Measurements from ENCODE around the gene EPHB1. TPM values are rescaled to one million over a fixed set of nuclear protein-coding genes. Genes with fewer than 3 reads are reported as not detected.
A peak's percentile ranks its signal among the peaks of the same experiment; 100 is the strongest.

Gene EPHB1
- polyA plus RNA-seq, 1 donor from 2014 or later, result 18.7 TPM

GRCh38 chr3:134810052-134810435 is 15.0 kb downstream of the EPHB1 start:
- Histone ChIP-seq H3K9ac (ENCODE audit: low read length) (no peak overlapping the region), H3K4me2 (ENCODE audit: low read length) (no peak overlapping the region)

DNA sequence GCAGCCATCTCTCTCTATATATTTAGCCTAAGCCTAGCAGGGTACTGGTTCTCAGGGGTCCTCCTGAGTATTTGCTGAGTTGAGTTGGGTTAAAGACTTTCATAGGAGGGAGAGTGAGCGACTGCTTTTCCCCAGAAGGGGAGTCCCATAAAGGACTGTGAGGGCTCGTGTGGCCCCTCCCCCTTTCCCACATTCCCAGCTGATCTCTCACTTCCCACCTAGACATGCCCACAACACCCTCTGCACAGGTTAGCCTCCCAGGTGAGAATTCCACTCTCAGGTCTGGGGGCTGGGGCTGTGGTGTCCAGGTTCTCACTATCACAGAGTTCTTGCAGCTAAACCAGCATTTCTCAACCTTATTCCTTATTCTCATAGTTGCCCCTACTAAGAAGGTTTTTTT is 15.8 kb downstream of the EPHB1 start:
- no peaks in the 10 kb centered on the region for H3K36me3 ChIP-seq (ENCODE audit: insufficient read depth, low read length)
- peaks cover 43% of the 10 kb centered on the region for H3K79me2 ChIP-seq (replicated peaks; ENCODE audit: insufficient read depth, low read length)
- no peaks in the 10 kb centered on the region for H3F3A ChIP-seq (ENCODE audit: insufficient read depth, low read length, poor library complexity, severe bottlenecking)
- H4K20me1 ChIP-seq (ENCODE audit: insufficient read depth), result no peaks in the 10 kb centered on the region
- H3K9ac ChIP-seq (ENCODE audit: low read length), result no peak overlapping the region
- no peak overlapping the region for H3K4me3 ChIP-seq (ENCODE audit: low read length)
- no peak overlapping the region for H2AFZ ChIP-seq (ENCODE audit: low read depth, low read length)
- no peak overlapping the region for H3K4me2 ChIP-seq (ENCODE audit: low read length)
- H3K9me2 ChIP-seq (ENCODE audit: insufficient read depth, low read length), result no peaks in the 10 kb centered on the region
- no peaks in the 10 kb centered on the region for H3K9me3 ChIP-seq (ENCODE audit: low read length)
- no peak overlapping the region for H3K27ac ChIP-seq (ENCODE audit: low read length)
- no peaks in the 10 kb centered on the region for H3K27me3 ChIP-seq (ENCODE audit: insufficient read depth, low read depth, low read length)
- TF ChIP-seq MXI1 (conservative IDR thresholded peaks at IDR 0.05; ENCODE audit: poor library complexity, severe bottlenecking) (no peak), REST (IDR thresholded peaks at IDR 0.05; ENCODE audit: borderline replicate concordance) (no peak), EZH2 (IDR thresholded peaks at IDR 0.05; ENCODE audit: borderline replicate concordance, insufficient read depth, low read length, poor library complexity, severe bottlenecking) (no peak), SMC3 (conservative IDR thresholded peaks at IDR 0.05; ENCODE audit: poor library complexity) (no peak), CTCF (IDR thresholded peaks at IDR 0.05; ENCODE audit: poor library complexity, severe bottlenecking) (no peak), RAD21 (conservative IDR thresholded peaks at IDR 0.05) (no peak)

More at GRCh38 chr3:134810052-134810435, 15.0 kb downstream of the EPHB1 start:
- Histone ChIP-seq H3F3A (ENCODE audit: insufficient read depth, low read length, poor library complexity, severe bottlenecking) (no peaks in the 10 kb centered on the region), H3K9me3 (ENCODE audit: low read length) (no peaks in the 10 kb centered on the region), H2AFZ (ENCODE audit: low read depth, low read length) (no peak overlapping the region), H3K27ac (ENCODE audit: low read length) (peak overlapping the region; percentile 6), H3K4me3 (ENCODE audit: low read length) (no peak overlapping the region), H3K27me3 (ENCODE audit: insufficient read depth, low read depth, low read length) (no peaks in the 10 kb centered on the region), H3K9me2 (ENCODE audit: insufficient read depth, low read length) (no peaks in the 10 kb centered on the region), H3K79me2 (replicated peaks; ENCODE audit: insufficient read depth, low read length) (peaks cover 42% of the 10 kb centered on the region), H3K36me3 (ENCODE audit: insufficient read depth, low read length) (no peaks in the 10 kb centered on the region), H4K20me1 (ENCODE audit: insufficient read depth) (no peaks in the 10 kb centered on the region)
- no peak for TF ChIP-seq CTCF (IDR thresholded peaks at IDR 0.05; ENCODE audit: poor library complexity, severe bottlenecking)
- TF ChIP-seq EZH2 (IDR thresholded peaks at IDR 0.05; ENCODE audit: borderline replicate concordance, insufficient read depth, low read length, poor library complexity, severe bottlenecking), result no peak
- TF ChIP-seq SMC3 (conservative IDR thresholded peaks at IDR 0.05; ENCODE audit: poor library complexity), result no peak
- TF ChIP-seq POLR2AphosphoS5 (IDR thresholded peaks at IDR 0.05), result no peak
- TF ChIP-seq RAD21 (conservative IDR thresholded peaks at IDR 0.05), result no peak
- no peak for TF ChIP-seq REST (IDR thresholded peaks at IDR 0.05; ENCODE audit: borderline replicate concordance)
- no peak for TF ChIP-seq MXI1 (conservative IDR thresholded peaks at IDR 0.05; ENCODE audit: poor library complexity, severe bottlenecking)
- TF ChIP-seq EP300 (conservative IDR thresholded peaks at IDR 0.05; ENCODE audit: poor library complexity, severe bottlenecking), result no peak
- no peak for TF ChIP-seq TAF1 (IDR thresholded peaks at IDR 0.05; ENCODE audit: low read depth)
